Neutrophil (primary cell): Measurements from ENCODE around the gene PIGQ.

Experiments
- H3K27ac ChIP-seq: fragments of 200-600 bp; sonication (generic); 2 replicates; pipeline ENCODE4 v1.5.1; 2016; ENCODE audit warnings: mild to moderate bottlenecking, moderate library complexity
- H3K27me3 ChIP-seq: fragments of 200-600 bp; sonication (generic); 2 replicates; pipeline ENCODE4 v1.6.0; 2016; ENCODE audit warnings: mild to moderate bottlenecking
- H3K36me3 ChIP-seq: fragments of 200-600 bp; sonication (generic); 2 replicates; pipeline ENCODE4 v1.5.1; 2017
- H3K4me1 ChIP-seq, 2 experiments: fragments of 200-600 bp in 1 of 2; sonication (generic) in 1 of 2; 1 replicate in 1 of 2; 2 replicates in 1 of 2; pipeline versions ENCODE4 v1.5.1 to v1.6.1; 2013 to 2016; ENCODE audit warnings: low read depth in 1 of 2, low read length in 1 of 2, mild to moderate bottlenecking in 1 of 2, moderate library complexity in 1 of 2; ENCODE audit not compliant: control insufficient read depth in 1 of 2, insufficient read depth in 1 of 2
- H3K4me3 ChIP-seq, 2 experiments: fragments of 200-600 bp in 1 of 2; sonication (generic) in 1 of 2; 1 replicate in 1 of 2; 2 replicates in 1 of 2; pipeline ENCODE4 v1.5.1; 2013 to 2016; ENCODE audit warnings: low read depth in 1 of 2, low read length in 1 of 2, mild to moderate bottlenecking in 1 of 2, moderate library complexity in 1 of 2
- H3K9me3 ChIP-seq: fragments of 200-600 bp; sonication (generic); 2 replicates; pipeline ENCODE4 v1.5.1; 2016
- CTCF ChIP-seq: fragments of 200-600 bp; sonication (generic); IDR thresholded peaks from 2 replicates; pipeline ENCODE4 v1.5.1; 2016; ENCODE audit warnings: antibody characterized with exemption

The PIGQ gene

DNA sequence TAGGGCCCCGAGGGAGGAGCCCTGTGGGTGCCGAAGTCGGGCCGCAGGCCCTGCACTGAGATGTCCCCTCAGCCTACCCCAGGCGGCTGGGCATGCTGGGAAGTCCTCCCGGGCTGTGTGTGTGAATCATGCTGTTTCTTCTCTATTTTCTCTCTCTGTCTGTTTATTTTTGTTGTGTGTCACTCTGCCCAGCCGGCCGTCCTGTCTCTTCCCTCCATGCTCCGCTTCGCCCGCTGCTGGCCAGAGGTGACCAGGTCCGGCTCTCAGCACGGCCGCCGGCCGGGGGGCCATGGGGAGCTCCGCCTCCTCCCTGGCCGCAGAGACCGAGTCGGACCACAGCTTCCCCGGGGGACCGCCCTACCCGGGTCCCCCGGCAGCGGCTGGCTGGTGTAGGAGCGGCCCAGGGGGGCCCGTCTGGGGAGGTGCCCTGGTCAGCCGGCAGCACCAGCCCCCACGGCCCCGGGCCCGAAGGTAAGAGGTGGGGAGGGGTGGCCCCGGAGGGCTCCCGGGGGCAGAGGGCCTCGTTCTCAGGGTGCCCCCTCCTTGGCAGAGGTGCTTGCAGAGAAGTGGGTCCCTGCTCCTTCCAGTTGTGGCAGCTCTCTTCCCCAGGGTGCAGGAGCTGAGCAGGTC lies 29.8 kb upstream of the PIGQ start:
- Histone ChIP-seq H3K4me1 (no peaks in the 10 kb centered on the region), H3K27ac (no peak overlapping the region), H3K4me3 (no peak overlapping the region), H3K36me3 (peaks cover 42% of the 10 kb centered on the region), H3K27me3 (no peaks in the 10 kb centered on the region), H3K9me3 (no peaks in the 10 kb centered on the region)
- TF ChIP-seq CTCF = no peak

DNA sequence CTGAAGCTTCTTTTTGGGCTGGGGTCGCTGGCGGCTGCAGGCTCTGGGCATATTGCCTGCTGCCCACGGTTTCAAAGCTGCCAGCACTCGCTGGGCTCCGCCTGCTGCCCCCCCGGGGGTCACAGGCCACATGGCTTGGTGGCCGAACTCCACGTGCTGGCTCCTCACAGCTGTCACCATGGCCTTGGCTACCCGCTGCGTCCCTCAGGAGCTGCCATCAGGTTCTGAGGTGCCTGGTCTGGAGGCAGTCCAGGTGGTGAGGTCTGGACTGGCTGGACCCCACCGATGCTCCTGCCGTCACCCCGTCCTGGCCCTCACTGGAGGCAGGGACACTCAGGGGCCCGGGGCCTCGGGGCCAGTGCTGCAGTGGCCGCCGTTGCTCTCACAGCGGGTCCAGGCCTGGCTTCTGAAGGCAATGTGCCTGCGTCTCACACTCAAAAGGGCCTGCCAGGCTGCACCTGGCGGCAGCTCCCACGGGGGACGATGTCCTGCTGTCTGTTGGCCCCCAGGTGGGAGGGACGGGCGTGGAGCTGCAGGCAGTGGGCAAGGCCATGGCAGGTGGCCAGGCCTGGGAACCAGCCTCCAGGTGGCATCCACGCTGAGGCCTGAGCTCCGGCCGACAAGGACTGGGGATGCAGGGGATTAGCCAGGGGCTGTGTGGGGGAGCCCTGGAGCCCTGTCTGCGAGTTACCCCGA lies 29.0 kb upstream of the PIGQ start:
- Histone ChIP-seq H3K27ac (no peak overlapping the region), H3K4me1 (no peaks in the 10 kb centered on the region), H3K9me3 (no peaks in the 10 kb centered on the region), H3K36me3 (peaks cover 39% of the 10 kb centered on the region), H3K27me3 (no peaks in the 10 kb centered on the region), H3K4me3 (no peak overlapping the region)
- no peak for TF ChIP-seq CTCF

- Histone ChIP-seq H3K36me3 (peaks cover 14% of the 10 kb centered on the region), H3K4me3 (no peak overlapping the region)
- no peak for TF ChIP-seq CTCF
Measured at GRCh38 chr16:543301-544164, 26.2 kb upstream of the PIGQ start.

DNA sequence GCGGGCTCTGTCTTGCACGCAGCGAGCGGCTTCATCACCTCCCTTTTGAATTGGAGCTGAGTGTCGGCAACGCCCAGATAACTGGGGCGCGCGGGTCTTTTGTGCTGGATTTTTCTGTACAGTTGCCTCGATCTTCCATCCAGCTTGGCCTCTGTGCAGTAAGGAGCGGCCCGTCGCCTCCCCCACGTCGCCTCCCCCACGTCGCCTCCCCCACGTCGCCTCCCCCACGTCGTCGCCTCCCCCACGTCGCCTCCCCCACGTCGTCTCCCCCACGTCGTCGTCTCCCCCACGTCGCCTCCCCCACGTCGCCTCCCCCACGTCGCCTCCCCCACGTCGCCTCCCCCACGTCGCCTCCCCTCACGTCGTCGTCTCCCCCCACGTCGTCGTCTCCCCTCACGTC lies 25.3 kb upstream of the PIGQ start:
- TF ChIP-seq CTCF = no peak
- H3K36me3 ChIP-seq = peaks cover 22% of the 10 kb centered on the region
- H3K27me3 ChIP-seq = no peaks in the 10 kb centered on the region
- H3K27ac ChIP-seq = no peak overlapping the region
- H3K4me1 ChIP-seq = peaks cover 15 to 19% of the 10 kb centered on the region in 2 experiments
- no peaks in the 10 kb centered on the region for H3K9me3 ChIP-seq
- no peak overlapping the region for H3K4me3 ChIP-seq

More at GRCh38 chr16:543301-544164, 26.2 kb upstream of the PIGQ start:
- Histone ChIP-seq H3K27me3 (no peaks in the 10 kb centered on the region), H3K9me3 (no peaks in the 10 kb centered on the region), H3K27ac (no peak overlapping the region), H3K4me1 (peaks cover 15 to 19% of the 10 kb centered on the region in 2 experiments)

DNA sequence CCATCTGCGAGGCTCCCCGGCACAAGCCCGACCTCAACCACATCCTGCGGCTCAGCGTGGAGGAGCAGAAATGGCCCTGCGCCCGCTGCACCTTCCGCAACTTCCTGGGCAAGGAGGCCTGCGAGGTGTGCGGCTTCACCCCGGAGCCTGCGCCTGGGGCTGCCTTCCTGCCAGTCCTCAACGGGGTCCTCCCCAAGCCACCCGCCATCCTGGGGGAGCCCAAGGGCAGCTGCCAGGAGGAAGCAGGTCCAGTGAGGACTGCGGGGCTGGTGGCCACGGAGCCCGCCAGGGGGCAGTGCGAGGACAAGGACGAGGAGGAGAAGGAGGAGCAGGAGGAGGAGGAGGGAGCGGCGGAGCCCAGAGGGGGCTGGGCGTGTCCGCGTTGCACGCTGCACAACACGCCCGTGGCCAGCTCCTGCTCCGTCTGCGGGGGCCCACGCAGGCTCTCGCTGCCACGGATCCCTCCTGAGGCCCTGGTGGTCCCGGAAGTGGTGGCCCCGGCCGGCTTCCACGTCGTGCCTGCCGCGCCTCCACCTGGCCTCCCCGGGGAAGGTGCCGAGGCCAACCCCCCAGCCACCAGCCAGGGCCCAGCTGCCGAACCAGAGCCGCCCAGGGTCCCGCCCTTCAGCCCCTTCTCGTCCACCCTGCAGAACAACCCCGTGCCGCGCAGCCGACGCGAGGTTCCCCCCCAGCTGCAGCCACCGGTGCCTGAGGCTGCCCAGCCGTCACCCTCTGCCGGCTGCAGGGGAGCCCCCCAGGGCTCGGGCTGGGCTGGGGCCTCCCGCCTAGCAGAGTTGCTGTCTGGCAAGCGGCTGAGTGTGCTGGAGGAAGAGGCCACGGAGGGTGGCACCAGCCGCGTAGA lies 22.6 kb upstream of the PIGQ start:
- H3K27ac ChIP-seq = peak overlapping the region; percentile 76

More for the DNA sequence above, 22.6 kb upstream of the PIGQ start:
- Histone ChIP-seq H3K9me3 (no peaks in the 10 kb centered on the region), H3K36me3 (peaks cover 31% of the 10 kb centered on the region), H3K27me3 (no peaks in the 10 kb centered on the region), H3K4me3 (peak overlapping the region; percentile 47 to 61), H3K4me1 (peaks cover 15 to 19% of the 10 kb centered on the region in 2 experiments)
- peak; percentile 92 for TF ChIP-seq CTCF
